Measurements from ENCODE around the gene ANTXRL. TPM values are rescaled to one million over a fixed set of nuclear protein-coding genes. Genes with fewer than 3 reads are reported as not detected.

The ANTXRL gene
- total RNA-seq, 4 donors from 2014 or later: not detected

Other genes with a start within 250 kb of the ANTXRL start
- 100 to 1,000 TPM in 1 of 4 donors, 10 to 100 TPM in 1, 1 to 10 TPM in 1, not detected in 1; 4.5 to 104 (median 86.9) TPM for gene MSMB, start 240.7 kb upstream of the ANTXRL start, total RNA-seq
- gene ANXA8L1, start 88.8 kb downstream of the ANTXRL start, total RNA-seq: 100 to 1,000 TPM; 263 to 396 (median 341) TPM
- 1 to 10 TPM in 1 of 4 donors, under 1 TPM in 3; 0.39 to 3.8 (median 0.78) TPM for gene NPY4R, start 179.0 kb downstream of the ANTXRL start, total RNA-seq

All from suprapubic skin (tissue), 4 donors.